HT1080 (cell line): Measurements from ENCODE around the gene ISLR. TPM values are rescaled to one million over a fixed set of nuclear protein-coding genes. Genes with fewer than 3 reads are reported as not detected.

ENCODE experiments used
- DNase-seq: peaks from one replicate; pipeline ENCODE4 v3.0.0-alpha.2; 2015; ENCODE audit warnings: low read depth
- total RNA-seq: library from RNA; depleted of rRNA; stranded (reverse); fragments of >200 nt; shearing (Covaris generic); gene quantifications from 2 replicates; pipeline ENCODE4 v1.2.3, GENCODE V29; 2014

ISLR gene
- total RNA-seq, 1 experiment from 2014 or later: 0.05 TPM

DNA sequence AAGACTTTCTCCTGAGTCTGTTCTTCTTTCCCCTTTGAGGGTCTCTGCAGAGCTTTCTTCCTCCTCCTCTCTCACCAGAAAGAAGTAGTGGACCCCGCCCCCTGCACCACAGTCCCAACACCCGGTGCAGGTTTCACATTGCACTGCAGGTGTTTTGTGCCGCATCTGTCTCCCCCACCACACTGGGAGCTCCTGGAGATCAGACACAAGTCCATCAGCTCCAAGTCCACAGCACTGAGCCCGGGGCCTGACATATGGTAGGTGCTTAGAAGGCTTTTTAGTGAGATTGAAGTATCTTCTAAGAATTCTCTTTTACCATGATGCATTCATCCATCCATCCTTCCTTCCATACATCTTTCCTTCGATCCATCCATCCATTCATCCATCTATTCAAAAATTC, 19.2 kb downstream of the ISLR start:
- no peak for DNase-seq

DNA sequence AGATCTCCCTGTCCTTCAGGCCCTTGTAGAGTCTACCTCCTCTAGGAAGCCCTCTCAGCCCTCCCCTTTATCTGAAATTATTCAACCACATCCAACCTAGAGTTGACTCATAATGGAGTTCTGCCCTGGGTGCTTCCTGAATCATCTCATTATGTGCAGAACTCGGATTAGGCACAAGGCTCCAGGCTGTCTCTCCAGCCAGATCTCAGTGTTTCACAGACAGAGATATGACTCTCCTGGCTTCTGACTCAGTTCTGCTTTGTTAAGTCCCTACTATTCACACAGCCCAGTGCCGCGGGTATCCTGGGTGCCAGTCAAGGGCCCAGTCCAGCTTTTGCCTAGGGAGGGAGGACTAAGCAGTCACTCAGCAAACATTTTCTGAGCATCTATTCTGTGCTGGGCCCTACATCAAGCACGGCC, 19.8 kb downstream of the ISLR start:
- DNase-seq: peak; percentile 96

DNA sequence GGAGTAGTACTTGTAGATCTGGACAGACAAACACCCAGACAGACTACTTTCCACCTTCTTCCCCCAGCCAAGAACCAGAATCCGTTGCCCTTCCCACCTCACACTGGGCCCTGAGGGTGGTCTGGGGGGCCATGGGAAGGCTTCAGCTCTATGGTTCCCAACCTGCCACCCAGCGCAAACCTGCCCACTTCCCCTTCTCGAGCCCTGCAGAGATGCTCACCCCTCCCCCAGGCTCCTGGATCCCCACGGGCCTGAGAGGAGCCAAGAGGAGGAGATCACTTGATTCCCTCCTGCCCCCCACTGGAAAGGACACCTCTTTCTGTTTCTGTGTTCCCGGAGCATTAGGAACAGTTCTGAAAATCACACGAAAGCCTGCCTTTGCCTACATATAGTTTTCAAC, 20.4 kb downstream of the ISLR start:
- DNase-seq: no peak

GRCh38 chr15:74194572-74195559, 21.4 kb downstream of the ISLR start:
- no peak for DNase-seq

- DNase-seq: peak; percentile 86
These were observed 22.7 kb downstream of the ISLR start for GRCh38 chr15:74196175-74196574.

- DNase-seq: no peak
These were observed 23.9 kb downstream of the ISLR start for GRCh38 chr15:74197176-74197965.

- no peak for DNase-seq
These were observed 25.8 kb downstream of the ISLR start for GRCh38 chr15:74199297-74199652.

DNA sequence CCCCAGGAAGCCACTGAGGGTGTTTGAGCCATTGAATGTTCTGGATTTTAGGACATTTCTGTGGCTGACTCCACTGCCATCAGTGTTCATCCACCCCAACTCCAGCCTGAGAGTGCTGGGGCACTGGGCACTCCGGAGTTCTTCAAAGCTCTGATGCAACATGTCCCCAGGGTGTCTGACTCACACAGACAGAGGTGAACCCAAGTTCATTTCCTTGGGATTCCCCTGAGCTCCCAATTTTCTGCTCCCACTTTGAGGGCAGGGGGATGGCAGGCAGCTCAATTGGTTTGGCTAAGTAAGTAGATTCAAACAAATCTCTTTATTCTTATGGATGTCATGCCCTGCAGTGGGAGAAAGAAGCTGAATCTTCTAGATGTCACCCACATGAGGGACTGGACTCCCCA, 26.9 kb downstream of the ISLR start:
- DNase-seq: no peak

GRCh38 chr15:74200871-74201419, 27.4 kb downstream of the ISLR start:
- no peak for DNase-seq

- DNase-seq: no peak
These were observed 28.4 kb downstream of the ISLR start for GRCh38 chr15:74201710-74202420.

DNA sequence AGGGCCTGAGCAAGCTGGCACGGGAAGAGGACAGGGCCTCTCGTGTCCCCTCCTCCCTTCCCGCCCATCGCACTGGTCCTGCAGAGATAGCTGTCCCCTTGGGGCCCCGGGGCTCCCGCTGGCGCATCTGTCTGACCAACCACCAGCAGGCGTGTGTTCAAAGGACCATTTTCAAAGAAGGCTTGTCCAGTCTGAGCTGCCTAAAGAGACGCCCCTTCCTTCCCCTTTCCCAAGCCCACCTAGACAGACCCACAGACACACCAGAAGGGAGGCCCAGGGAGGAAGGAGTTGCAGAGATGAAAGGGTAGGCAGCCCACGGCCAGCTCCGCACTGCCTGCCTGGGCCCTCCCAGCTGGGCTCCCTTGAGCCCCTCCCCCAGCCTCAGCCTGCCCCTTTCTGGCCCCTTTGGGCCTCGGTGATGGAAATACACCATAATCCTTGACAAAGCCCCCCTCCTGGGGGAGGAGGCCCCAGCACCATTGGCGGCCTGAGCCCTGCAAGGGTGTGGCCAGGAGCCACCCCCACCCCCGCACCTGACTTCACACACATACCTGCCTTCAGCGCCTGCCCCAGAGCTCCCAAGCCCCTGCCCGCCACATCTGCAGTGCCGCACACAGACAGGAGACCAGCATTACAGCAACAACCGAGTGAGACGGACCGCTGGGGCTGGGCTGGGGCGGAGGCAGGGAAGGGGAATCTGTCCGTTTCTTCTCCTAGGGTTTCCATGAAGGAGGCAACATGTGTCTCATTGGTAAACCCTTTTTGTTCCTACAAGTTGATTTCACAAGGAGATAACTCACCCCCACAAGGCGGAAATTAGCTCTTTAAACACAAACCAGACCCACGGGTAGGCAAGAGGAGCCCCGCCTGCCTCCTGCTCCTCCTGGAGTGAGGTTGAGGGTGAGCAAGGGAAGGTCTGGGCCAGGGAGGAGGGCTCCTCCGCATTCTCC, 29.2 kb downstream of the ISLR start, which contains the start of gene STRA6:
Gene STRA6 (minus strand): TSS at position 336 of the 950 bp plus-strand sequence. CDS start 520 bp downstream, outside the sequence.
- DNase-seq: no peak

GRCh38 chr15:74203914-74204431, 30.5 kb downstream of the ISLR start:
- DNase-seq: peak; percentile 42

- no peak for DNase-seq
These were observed 32.1 kb downstream of the ISLR start for GRCh38 chr15:74205582-74205947.

DNA sequence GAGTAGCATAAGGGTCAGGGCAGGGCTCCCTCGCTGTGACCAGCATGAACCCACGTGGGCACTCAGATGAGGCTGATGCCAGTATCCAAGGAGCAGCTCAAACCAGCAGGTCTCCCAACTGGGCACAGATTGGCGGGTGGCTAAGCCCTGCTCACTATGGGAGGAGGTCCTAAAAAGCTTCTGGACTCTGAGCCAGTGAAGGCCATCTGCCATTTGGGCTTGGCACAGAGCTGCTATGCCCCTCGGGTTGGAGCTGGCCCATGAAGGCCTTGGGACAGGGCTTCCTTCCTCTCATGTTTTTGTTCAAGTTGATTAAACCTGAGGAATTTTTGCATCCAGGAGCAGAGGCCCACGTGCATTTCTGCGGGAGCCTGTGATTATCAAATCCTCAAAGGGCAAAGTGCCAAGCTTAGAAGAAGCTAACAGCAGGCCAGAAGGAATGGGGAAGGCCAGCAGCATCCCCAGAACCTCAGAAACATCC, 33.3 kb downstream of the ISLR start:
- no peak for DNase-seq

DNA sequence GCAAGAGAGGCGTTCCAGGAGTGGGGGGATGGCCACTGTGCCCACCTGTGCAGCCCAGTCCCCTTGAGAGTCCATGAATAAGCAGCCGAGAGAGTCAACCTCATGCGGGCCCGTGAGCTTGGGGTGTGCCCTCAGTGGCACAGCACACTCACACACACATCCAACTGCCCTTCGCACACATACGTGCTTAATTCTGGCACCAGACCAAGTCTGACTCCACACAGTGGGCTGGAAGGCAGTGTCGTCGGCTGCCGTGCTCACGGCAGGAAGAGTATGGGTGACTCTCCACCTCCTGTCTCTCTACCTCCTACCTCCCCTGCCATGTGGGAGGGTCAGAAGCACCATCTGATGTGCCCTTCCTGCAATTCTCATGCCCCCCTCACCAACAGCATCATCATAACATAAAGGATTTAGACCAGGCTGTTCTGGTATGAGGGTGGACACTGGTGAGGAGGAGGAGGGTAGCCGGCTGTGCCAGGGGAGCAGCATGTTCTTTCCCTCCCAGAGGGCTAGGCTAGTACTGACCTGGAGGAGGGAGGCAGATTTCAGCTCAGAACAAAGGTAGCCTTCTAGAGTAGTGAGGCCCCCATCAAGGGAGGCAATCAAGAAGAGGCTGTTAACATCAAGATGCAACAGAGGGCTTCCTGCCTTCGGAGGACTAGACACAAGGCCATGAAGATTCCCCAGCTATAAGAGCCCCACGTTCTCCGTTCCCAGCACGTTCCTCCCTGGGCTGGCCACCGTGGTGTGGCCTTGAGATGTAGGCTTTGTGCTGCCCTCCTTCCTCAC, 34.3 kb downstream of the ISLR start:
- DNase-seq: no peak

- no peak for DNase-seq
These were observed 35.0 kb downstream of the ISLR start for GRCh38 chr15:74208496-74208895.

- DNase-seq: peak; percentile 68
These were observed 35.5 kb downstream of the ISLR start for GRCh38 chr15:74208901-74209559.

DNA sequence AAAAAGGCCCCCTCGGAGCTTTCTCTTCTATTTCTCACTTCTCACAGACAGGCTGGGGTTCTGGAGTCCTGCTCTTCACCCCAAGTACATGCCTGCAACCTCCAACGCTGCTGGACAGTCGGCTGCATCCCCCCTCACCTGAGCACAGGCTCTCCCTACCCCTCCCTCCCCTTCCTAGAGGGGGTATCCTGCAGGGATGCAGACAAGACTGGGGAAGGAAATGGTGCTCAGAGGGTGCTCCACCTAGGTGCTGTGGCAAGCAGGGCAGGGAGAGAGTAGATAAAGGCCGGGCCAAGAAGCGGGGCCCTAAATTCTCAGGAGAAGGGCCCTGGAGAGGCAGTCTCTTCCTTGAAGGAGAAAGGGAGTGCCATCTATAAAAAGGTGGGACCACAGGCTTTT, 36.0 kb downstream of the ISLR start:
- DNase-seq: no peak
